Gastroesophageal sphincter (tissue), 3 donors: ENCODE measurements around the gene STX19.

Source experiments
- EP300 ChIP-seq: sonication (generic); formaldehyde crosslinking; IDR thresholded peaks from one replicate; pipeline ENCODE4 v1.6.1; 2017; ENCODE audit warnings: antibody characterized with exemption, mild to moderate bottlenecking
- POLR2A ChIP-seq, 2 donors: fragments of 450-650 bp; IDR thresholded peaks; one replicate each; pipeline ENCODE4 v1.6.1; 2017; ENCODE audit warnings: antibody characterized with exemption in 2 of 2, mild to moderate bottlenecking in 2 of 2, moderate library complexity in 1 of 2
- POLR2AphosphoS5 ChIP-seq: sonication (generic); formaldehyde crosslinking; IDR thresholded peaks from one replicate; pipeline ENCODE4 v1.6.1; 2017; ENCODE audit warnings: antibody characterized with exemption
- TF ChIP-seq, protein P1 (sequence below), 4 experiments: fragments of 200-600 bp in 2 of 4; fragments of 450-650 bp in 2 of 4; sonication (generic) in 1 of 4; IDR thresholded peaks; one replicate each; pipeline ENCODE4 v1.5.1; 2017 to 2019; ENCODE audit warnings: antibody characterized with exemption in 4 of 4, mild to moderate bottlenecking in 2 of 4, moderate library complexity in 2 of 4

DNA sequence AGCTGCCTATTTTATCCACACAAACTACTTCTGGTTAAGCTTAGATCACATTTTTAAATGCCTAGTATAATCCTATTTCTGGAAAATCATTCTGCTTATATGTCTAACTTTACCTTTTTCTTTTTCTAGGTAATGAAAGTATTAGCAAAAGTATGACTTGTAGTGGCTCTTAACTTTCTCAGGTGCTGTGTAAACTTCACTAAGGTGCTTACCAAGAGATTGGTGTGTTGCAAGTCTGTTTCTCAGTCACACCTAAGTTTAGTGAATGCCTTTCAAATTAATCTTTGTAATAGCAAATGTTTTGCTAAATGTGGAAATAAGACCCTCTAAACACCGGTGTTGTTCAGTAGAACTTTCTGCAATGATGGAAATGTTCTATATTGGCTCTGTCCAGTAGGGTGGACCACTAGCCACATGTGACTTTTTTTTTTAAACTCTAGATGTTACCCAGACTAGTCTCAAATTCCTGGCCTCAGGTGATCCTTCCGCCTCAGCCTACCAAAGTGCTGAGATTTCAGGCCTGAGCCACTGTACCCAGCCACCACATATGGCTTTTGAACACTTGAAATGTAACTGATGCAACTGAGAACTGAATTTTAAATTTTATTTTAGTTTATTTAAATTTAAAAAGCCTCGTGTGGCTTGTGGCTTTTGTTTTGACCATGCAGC is 26.4 kb downstream of the STX19 start:
- no peak for TF ChIP-seq POLR2A (IDR thresholded peaks at IDR 0.05)
- TF ChIP-seq EP300: no peak
- TF ChIP-seq, protein P1, sequence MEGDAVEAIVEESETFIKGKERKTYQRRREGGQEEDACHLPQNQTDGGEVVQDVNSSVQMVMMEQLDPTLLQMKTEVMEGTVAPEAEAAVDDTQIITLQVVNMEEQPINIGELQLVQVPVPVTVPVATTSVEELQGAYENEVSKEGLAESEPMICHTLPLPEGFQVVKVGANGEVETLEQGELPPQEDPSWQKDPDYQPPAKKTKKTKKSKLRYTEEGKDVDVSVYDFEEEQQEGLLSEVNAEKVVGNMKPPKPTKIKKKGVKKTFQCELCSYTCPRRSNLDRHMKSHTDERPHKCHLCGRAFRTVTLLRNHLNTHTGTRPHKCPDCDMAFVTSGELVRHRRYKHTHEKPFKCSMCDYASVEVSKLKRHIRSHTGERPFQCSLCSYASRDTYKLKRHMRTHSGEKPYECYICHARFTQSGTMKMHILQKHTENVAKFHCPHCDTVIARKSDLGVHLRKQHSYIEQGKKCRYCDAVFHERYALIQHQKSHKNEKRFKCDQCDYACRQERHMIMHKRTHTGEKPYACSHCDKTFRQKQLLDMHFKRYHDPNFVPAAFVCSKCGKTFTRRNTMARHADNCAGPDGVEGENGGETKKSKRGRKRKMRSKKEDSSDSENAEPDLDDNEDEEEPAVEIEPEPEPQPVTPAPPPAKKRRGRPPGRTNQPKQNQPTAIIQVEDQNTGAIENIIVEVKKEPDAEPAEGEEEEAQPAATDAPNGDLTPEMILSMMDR (IDR thresholded peaks at IDR 0.05): no peak
- TF ChIP-seq POLR2AphosphoS5: no peak
